ENCODE results near the gene SLITRK3. TPM values are rescaled to one million over a fixed set of nuclear protein-coding genes. Genes with fewer than 3 reads are reported as not detected.
A peak's percentile ranks its signal among the peaks of the same experiment; 100 is the strongest.

The SLITRK3 gene
- not detected for polyA plus RNA-seq (ENCODE audit: low read depth in 6 of 6)

- DNase-seq (no peak), ATAC-seq (ENCODE audit: low read depth in 2 of 2) (no peak)
- H3K9me3 Mint-ChIP-seq: peaks cover 0 to 10% (median 0%) of the 10 kb centered on the region in 7 donors
- H3K4me1 Mint-ChIP-seq: peaks cover 7 to 25% (median 9%) of the 10 kb centered on the region in 3 donors
- peaks cover 47 to 61% (median 59%) of the 10 kb centered on the region in 3 donors for H3K27me3 Mint-ChIP-seq
- peaks cover 3 to 8% of the 10 kb centered on the region in 2 donors for H3K36me3 Mint-ChIP-seq
- peak within 1 kb of the TSS in 1 of 6 donors; percentile 66 for H3K27ac Mint-ChIP-seq
- H3K4me3 Mint-ChIP-seq: peak within 1 kb of the TSS; percentile 4 to 88 (median 42)
Observed at GRCh38 chr3:165195640-165196576, at the start of gene SLITRK3. TSS of gene SLITRK3 (minus strand) at chr3:165196384. CDS start at chr3:165190830, 5,554 bp downstream.

- H3K36me3 Mint-ChIP-seq: no peaks in the 10 kb centered on the region
Observed at GRCh38 chr3:165243597-165243996, 47.4 kb upstream of the SLITRK3 start.

GRCh38 chr3:165233501-165234195 lies 37.5 kb upstream of the SLITRK3 start:
- Mint-ChIP-seq H3K4me1 (no peaks in the 10 kb centered on the region), H3K9me3 (peaks cover 0 to 3% (median 0%) of the 10 kb centered on the region in 7 donors), H3K4me3 (no peak overlapping the region), H3K36me3 (no peaks in the 10 kb centered on the region), H3K27me3 (no peaks in the 10 kb centered on the region), H3K27ac (no peak overlapping the region)
- no peak for DNase-seq
- no peak for ATAC-seq (ENCODE audit: low read depth in 2 of 2)

More at GRCh38 chr3:165243597-165243996, 47.4 kb upstream of the SLITRK3 start:
- DNase-seq (no peak), ATAC-seq (ENCODE audit: low read depth in 2 of 2) (no peak)
- Mint-ChIP-seq H3K27me3 (no peaks in the 10 kb centered on the region), H3K4me1 (no peaks in the 10 kb centered on the region), H3K4me3 (no peak overlapping the region), H3K27ac (no peak overlapping the region), H3K9me3 (peaks cover 0 to 17% (median 2%) of the 10 kb centered on the region in 7 donors)

GRCh38 chr3:165225604-165226003 lies 29.4 kb upstream of the SLITRK3 start:
- DNase-seq (no peak), ATAC-seq (ENCODE audit: low read depth in 2 of 2) (no peak)
- H3K27me3 Mint-ChIP-seq: no peaks in the 10 kb centered on the region
- no peak overlapping the region for H3K4me3 Mint-ChIP-seq
- no peak overlapping the region for H3K27ac Mint-ChIP-seq
- peaks cover 0 to 2% (median 0%) of the 10 kb centered on the region in 7 donors for H3K9me3 Mint-ChIP-seq
- no peaks in the 10 kb centered on the region for H3K36me3 Mint-ChIP-seq
- no peaks in the 10 kb centered on the region for H3K4me1 Mint-ChIP-seq

- Mint-ChIP-seq H3K27ac (no peak overlapping the region), H3K9me3 (peaks cover 0 to 2% (median 0%) of the 10 kb centered on the region in 7 donors), H3K36me3 (no peaks in the 10 kb centered on the region), H3K4me3 (no peak overlapping the region), H3K4me1 (no peaks in the 10 kb centered on the region), H3K27me3 (peaks cover 0 to 5% (median 0%) of the 10 kb centered on the region in 3 donors)
- ATAC-seq (ENCODE audit: low read depth in 2 of 2) (no peak), DNase-seq (no peak)
Observed at GRCh38 chr3:165217739-165218138, 21.6 kb upstream of the SLITRK3 start.

- H3K27me3 Mint-ChIP-seq: peaks cover 0 to 5% (median 0%) of the 10 kb centered on the region in 3 donors
- no peaks in the 10 kb centered on the region for H3K36me3 Mint-ChIP-seq
- ATAC-seq (ENCODE audit: low read depth in 2 of 2): no peak
- no peaks in the 10 kb centered on the region for H3K4me1 Mint-ChIP-seq
- no peak for DNase-seq
- no peaks in the 10 kb centered on the region for H3K9me3 Mint-ChIP-seq
- no peak overlapping the region for H3K4me3 Mint-ChIP-seq
- no peak overlapping the region for H3K27ac Mint-ChIP-seq
Observed at GRCh38 chr3:165212580-165212979, 16.4 kb upstream of the SLITRK3 start.

- H3K27me3 Mint-ChIP-seq: peaks cover 0 to 5% (median 0%) of the 10 kb centered on the region in 3 donors
- H3K36me3 Mint-ChIP-seq: no peaks in the 10 kb centered on the region
- no peak overlapping the region for H3K27ac Mint-ChIP-seq
- no peak overlapping the region for H3K4me3 Mint-ChIP-seq
- no peak for ATAC-seq (ENCODE audit: low read depth in 2 of 2)
- no peaks in the 10 kb centered on the region for H3K9me3 Mint-ChIP-seq
- H3K4me1 Mint-ChIP-seq: peaks cover 0 to 3% (median 0%) of the 10 kb centered on the region in 3 donors
- no peak for DNase-seq
Observed at GRCh38 chr3:165211721-165212120, 15.5 kb upstream of the SLITRK3 start.

- Mint-ChIP-seq H3K4me3 (no peak overlapping the region), H3K4me1 (peaks cover 0 to 5% (median 0%) of the 10 kb centered on the region in 3 donors), H3K36me3 (no peaks in the 10 kb centered on the region), H3K27me3 (peaks cover 0 to 5% (median 0%) of the 10 kb centered on the region in 3 donors), H3K9me3 (no peaks in the 10 kb centered on the region), H3K27ac (no peak overlapping the region)
- no peak for ATAC-seq (ENCODE audit: low read depth in 2 of 2)
- DNase-seq: no peak
Observed at GRCh38 chr3:165210727-165211126, 14.5 kb upstream of the SLITRK3 start.

- peaks cover 0 to 5% (median 0%) of the 10 kb centered on the region in 3 donors for H3K27me3 Mint-ChIP-seq
- H3K4me3 Mint-ChIP-seq: no peak overlapping the region
- H3K36me3 Mint-ChIP-seq: no peaks in the 10 kb centered on the region
- DNase-seq (no peak), ATAC-seq (ENCODE audit: low read depth in 2 of 2) (no peak)
- no peaks in the 10 kb centered on the region for H3K9me3 Mint-ChIP-seq
- no peak overlapping the region for H3K27ac Mint-ChIP-seq
- peaks cover 0 to 5% (median 0%) of the 10 kb centered on the region in 3 donors for H3K4me1 Mint-ChIP-seq
Observed at GRCh38 chr3:165210132-165210531, 13.9 kb upstream of the SLITRK3 start.

GRCh38 chr3:165206454-165207266 lies 10.5 kb upstream of the SLITRK3 start:
- Mint-ChIP-seq H3K4me1 (peaks cover 0 to 5% (median 0%) of the 10 kb centered on the region in 3 donors), H3K27me3 (peaks cover 0 to 9% (median 0%) of the 10 kb centered on the region in 3 donors), H3K36me3 (no peaks in the 10 kb centered on the region), H3K27ac (no peak overlapping the region), H3K9me3 (no peaks in the 10 kb centered on the region), H3K4me3 (peak overlapping the region in 1 of 8 donors; percentile 29)
- DNase-seq: no peak
- ATAC-seq (ENCODE audit: low read depth in 2 of 2): peak in 1 of 2 donors; percentile 28

- H3K36me3 Mint-ChIP-seq: no peaks in the 10 kb centered on the region
Observed at GRCh38 chr3:165204445-165204844, 8.3 kb upstream of the SLITRK3 start.

GRCh38 chr3:165202995-165203394 lies 6.8 kb upstream of the SLITRK3 start:
- ATAC-seq (ENCODE audit: low read depth in 2 of 2) (no peak), DNase-seq (no peak)
- H3K27ac Mint-ChIP-seq: no peak overlapping the region
- H3K4me1 Mint-ChIP-seq: peaks cover 0 to 5% (median 0%) of the 10 kb centered on the region in 3 donors
- peaks cover 0 to 9% (median 6%) of the 10 kb centered on the region in 3 donors for H3K27me3 Mint-ChIP-seq
- H3K9me3 Mint-ChIP-seq: no peaks in the 10 kb centered on the region
- H3K4me3 Mint-ChIP-seq: no peak overlapping the region
- no peaks in the 10 kb centered on the region for H3K36me3 Mint-ChIP-seq

More at GRCh38 chr3:165204445-165204844, 8.3 kb upstream of the SLITRK3 start:
- no peak for DNase-seq
- H3K9me3 Mint-ChIP-seq: no peaks in the 10 kb centered on the region
- H3K27me3 Mint-ChIP-seq: peaks cover 0 to 14% (median 0%) of the 10 kb centered on the region in 3 donors
- no peak overlapping the region for H3K4me3 Mint-ChIP-seq
- H3K27ac Mint-ChIP-seq: no peak overlapping the region
- ATAC-seq (ENCODE audit: low read depth in 2 of 2): no peak
- H3K4me1 Mint-ChIP-seq: peaks cover 0 to 5% (median 0%) of the 10 kb centered on the region in 3 donors

GRCh38 chr3:165201964-165202363 lies 5.8 kb upstream of the SLITRK3 start:
- no peak overlapping the region for H3K27ac Mint-ChIP-seq
- peaks cover 6 to 17% (median 11%) of the 10 kb centered on the region in 3 donors for H3K27me3 Mint-ChIP-seq
- no peaks in the 10 kb centered on the region for H3K36me3 Mint-ChIP-seq
- ATAC-seq (ENCODE audit: low read depth in 2 of 2) (no peak), DNase-seq (no peak)
- H3K4me3 Mint-ChIP-seq: no peak overlapping the region
- peaks cover under 1 to 9% (median 2%) of the 10 kb centered on the region in 3 donors for H3K4me1 Mint-ChIP-seq
- H3K9me3 Mint-ChIP-seq: no peaks in the 10 kb centered on the region

All from naive B cell (primary cell).